SK-N-SH treated with all-trans-retinoic acid at 6 μM for 48 hours (cell line): ENCODE data around the gene EWSR1.

Experiments used
- ARNTL ChIP-seq: fragments of 450-650 bp; formaldehyde crosslinking; IDR thresholded peaks from 2 replicates; pipeline ENCODE4 v1.5.0; 2020; ENCODE audit warnings: low read depth, mild to moderate bottlenecking, moderate library complexity, borderline replicate concordance
- ISL1 ChIP-seq: fragments of 250-450 bp; sonication (Bioruptor Pico); IDR thresholded peaks from 2 replicates; pipeline ENCODE4 v2.1.2; 2022; ENCODE audit warnings: mild to moderate bottlenecking, moderate library complexity
- PATZ1 ChIP-seq: fragments of 250-450 bp; sonication (Bioruptor Pico); IDR thresholded peaks from 2 replicates; pipeline ENCODE4 v1.8.0; 2020; ENCODE audit warnings: mild to moderate bottlenecking, moderate library complexity, borderline replicate concordance
- PPARA ChIP-seq: fragments of 250-450 bp; sonication (Bioruptor Pico); IDR thresholded peaks from 2 replicates; pipeline ENCODE4 v1.5.0; 2020; ENCODE audit warnings: mild to moderate bottlenecking, borderline replicate concordance
- ZFP3 ChIP-seq: fragments of 250-450 bp; sonication (Bioruptor Pico); IDR thresholded peaks from 2 replicates; pipeline ENCODE4 v1.5.0; 2020; ENCODE audit warnings: mild to moderate bottlenecking, moderate library complexity

- TF ChIP-seq ZFP3 (CRISPR knock-in tag) (no peak), ISL1 (CRISPR knock-in tag) (no peak), ARNTL (no peak), PATZ1 (CRISPR knock-in tag) (no peak), PPARA (CRISPR knock-in tag) (no peak)
These were observed 40.2 kb downstream of the EWSR1 start for GRCh38 chr22:29308148-29308790.
